Measurements from ENCODE around the gene RAB8B.

Gene RAB8B

DNA sequence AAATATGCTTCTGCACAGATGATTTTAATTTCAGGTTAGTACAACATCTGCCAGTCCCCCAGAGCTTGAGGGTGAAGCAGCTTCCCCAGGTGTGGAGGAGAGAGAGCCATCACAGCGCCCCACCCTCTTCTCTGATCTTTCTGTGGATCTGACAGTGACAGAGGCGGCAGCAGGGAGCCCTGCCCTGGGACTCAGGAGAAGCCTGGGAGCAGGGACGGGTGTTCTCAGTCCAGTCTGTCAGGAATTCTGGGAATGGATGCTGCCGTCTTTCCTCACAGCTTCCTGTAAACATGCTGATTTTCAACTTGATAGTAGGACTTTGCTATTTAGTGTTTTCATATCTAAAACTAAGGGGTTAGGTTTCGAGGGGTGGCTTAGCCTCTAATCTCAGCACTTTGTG lies 11.4 kb upstream of the RAB8B start:
- TF ChIP-seq, protein P1, sequence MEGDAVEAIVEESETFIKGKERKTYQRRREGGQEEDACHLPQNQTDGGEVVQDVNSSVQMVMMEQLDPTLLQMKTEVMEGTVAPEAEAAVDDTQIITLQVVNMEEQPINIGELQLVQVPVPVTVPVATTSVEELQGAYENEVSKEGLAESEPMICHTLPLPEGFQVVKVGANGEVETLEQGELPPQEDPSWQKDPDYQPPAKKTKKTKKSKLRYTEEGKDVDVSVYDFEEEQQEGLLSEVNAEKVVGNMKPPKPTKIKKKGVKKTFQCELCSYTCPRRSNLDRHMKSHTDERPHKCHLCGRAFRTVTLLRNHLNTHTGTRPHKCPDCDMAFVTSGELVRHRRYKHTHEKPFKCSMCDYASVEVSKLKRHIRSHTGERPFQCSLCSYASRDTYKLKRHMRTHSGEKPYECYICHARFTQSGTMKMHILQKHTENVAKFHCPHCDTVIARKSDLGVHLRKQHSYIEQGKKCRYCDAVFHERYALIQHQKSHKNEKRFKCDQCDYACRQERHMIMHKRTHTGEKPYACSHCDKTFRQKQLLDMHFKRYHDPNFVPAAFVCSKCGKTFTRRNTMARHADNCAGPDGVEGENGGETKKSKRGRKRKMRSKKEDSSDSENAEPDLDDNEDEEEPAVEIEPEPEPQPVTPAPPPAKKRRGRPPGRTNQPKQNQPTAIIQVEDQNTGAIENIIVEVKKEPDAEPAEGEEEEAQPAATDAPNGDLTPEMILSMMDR (tag by site-specific recombination; IDR thresholded peaks at IDR 0.05), result 0 out of 2 replicates have a peak, but pooled peaks have one; percentile 17
- TF ChIP-seq ZNF394 (tag by site-specific recombination; IDR thresholded peaks at IDR 0.05; ENCODE audit: borderline replicate concordance), result no peak
- CTCF ChIA-PET, result interaction anchor here (1.0 kb wide), 1 partner anchor 12 kb away, joined by 4 read pairs; no protein-coding TSS in a partner anchor

DNA sequence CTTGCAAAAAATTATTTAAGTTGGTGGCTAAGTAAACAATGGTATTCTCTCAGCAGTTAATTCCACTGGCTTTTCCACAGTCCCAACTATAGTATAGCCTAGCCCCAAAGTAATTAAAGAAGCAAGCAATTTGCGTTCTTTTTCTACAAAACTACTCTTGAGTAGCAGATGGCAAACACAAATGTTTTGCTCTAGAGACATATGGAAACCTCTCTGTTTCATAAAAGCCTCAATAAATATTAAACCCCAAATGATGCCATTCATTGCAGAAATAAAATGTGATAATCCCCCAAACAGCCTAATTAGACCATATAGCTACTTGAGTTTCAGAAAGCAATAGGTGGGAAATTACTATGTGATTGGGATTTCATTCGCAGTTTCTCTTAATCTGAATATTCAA lies 8.7 kb upstream of the RAB8B start:
- CTCF ChIA-PET, result interaction anchor here (0.7 kb wide), 1 partner anchor 21 kb away, joined by 3 read pairs; no protein-coding TSS in a partner anchor
- Histone ChIP-seq H3K36me3 (ENCODE audit: control insufficient read depth in 2 of 2, insufficient read depth in 1 of 2, low read length in 2 of 2) (no peaks in the 10 kb centered on the region), H3K9me3 (ENCODE audit: control insufficient read depth, insufficient read depth, low read depth, low read length) (no peaks in the 10 kb centered on the region), H3K27ac (ENCODE audit: extremely low read depth, low read depth, low read length) (no peak overlapping the region), H3K4me3 (ENCODE audit: low read depth, low read length) (no peak overlapping the region), H3K4me1 (ENCODE audit: control insufficient read depth, insufficient read depth, low read length) (0 out of 2 replicates have a peak, but pooled peaks cover 2% of the 10 kb centered on the region)
- TF ChIP-seq ZNF223 (tag by site-specific recombination; IDR thresholded peaks at IDR 0.05) (no peak), ZNF292 (tag by site-specific recombination; IDR thresholded peaks at IDR 0.05; ENCODE audit: borderline replicate concordance, low read depth) (no peak), KLF1 (tag by site-specific recombination; IDR thresholded peaks at IDR 0.05) (no peak), SCRT2 (tag by site-specific recombination; IDR thresholded peaks at IDR 0.05) (no peak), ZNF585B (tag by site-specific recombination; IDR thresholded peaks at IDR 0.05) (no peak), MEIS1 (CRISPR knock-in tag; IDR thresholded peaks at IDR 0.05; ENCODE audit: borderline replicate concordance) (no peak), ZNF423 (tag by site-specific recombination; IDR thresholded peaks at IDR 0.05) (no peak), ZNF248 (tag by site-specific recombination; IDR thresholded peaks at IDR 0.05) (no peak), ZNF335 (tag by site-specific recombination; conservative IDR thresholded peaks at IDR 0.05) (no peak), ZNF302 (tag by site-specific recombination; IDR thresholded peaks at IDR 0.05; ENCODE audit: low read depth) (no peak), PATZ1 (tag by site-specific recombination; IDR thresholded peaks at IDR 0.05) (no peak), ZNF510 (tag by site-specific recombination; IDR thresholded peaks at IDR 0.05; ENCODE audit: insufficient replicate concordance) (no peak)
- TF ChIP-seq, protein P2, sequence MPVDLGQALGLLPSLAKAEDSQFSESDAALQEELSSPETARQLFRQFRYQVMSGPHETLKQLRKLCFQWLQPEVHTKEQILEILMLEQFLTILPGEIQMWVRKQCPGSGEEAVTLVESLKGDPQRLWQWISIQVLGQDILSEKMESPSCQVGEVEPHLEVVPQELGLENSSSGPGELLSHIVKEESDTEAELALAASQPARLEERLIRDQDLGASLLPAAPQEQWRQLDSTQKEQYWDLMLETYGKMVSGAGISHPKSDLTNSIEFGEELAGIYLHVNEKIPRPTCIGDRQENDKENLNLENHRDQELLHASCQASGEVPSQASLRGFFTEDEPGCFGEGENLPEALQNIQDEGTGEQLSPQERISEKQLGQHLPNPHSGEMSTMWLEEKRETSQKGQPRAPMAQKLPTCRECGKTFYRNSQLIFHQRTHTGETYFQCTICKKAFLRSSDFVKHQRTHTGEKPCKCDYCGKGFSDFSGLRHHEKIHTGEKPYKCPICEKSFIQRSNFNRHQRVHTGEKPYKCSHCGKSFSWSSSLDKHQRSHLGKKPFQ (tag by site-specific recombination; IDR thresholded peaks at IDR 0.05), result no peak
- TF ChIP-seq, protein P3, sequence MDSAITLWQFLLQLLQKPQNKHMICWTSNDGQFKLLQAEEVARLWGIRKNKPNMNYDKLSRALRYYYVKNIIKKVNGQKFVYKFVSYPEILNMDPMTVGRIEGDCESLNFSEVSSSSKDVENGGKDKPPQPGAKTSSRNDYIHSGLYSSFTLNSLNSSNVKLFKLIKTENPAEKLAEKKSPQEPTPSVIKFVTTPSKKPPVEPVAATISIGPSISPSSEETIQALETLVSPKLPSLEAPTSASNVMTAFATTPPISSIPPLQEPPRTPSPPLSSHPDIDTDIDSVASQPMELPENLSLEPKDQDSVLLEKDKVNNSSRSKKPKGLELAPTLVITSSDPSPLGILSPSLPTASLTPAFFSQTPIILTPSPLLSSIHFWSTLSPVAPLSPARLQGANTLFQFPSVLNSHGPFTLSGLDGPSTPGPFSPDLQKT (IDR thresholded peaks at IDR 0.05; ENCODE audit: borderline replicate concordance, low read depth, low read length), result no peak
- TF ChIP-seq, protein P4, sequence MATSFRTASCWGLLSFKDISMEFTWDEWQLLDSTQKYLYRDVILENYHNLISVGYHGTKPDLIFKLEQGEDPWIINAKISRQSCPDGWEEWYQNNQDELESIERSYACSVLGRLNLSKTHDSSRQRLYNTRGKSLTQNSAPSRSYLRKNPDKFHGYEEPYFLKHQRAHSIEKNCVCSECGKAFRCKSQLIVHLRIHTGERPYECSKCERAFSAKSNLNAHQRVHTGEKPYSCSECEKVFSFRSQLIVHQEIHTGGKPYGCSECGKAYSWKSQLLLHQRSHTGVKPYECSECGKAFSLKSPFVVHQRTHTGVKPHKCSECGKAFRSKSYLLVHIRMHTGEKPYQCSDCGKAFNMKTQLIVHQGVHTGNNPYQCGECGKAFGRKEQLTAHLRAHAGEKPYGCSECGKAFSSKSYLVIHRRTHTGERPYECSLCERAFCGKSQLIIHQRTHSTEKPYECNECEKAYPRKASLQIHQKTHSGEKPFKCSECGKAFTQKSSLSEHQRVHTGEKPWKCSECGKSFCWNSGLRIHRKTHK (tag by site-specific recombination; IDR thresholded peaks at IDR 0.05), result no peak
- POLR2A ChIA-PET, result no interaction called here

More for the DNA sequence above, 11.4 kb upstream of the RAB8B start:
- POLR2A ChIA-PET, result interaction anchor here (1.0 kb wide), 1 partner anchor 21 kb away, joined by 3 read pairs; the partner anchor contains the start of gene RPS27L
- H3K4me3 ChIP-seq (ENCODE audit: low read depth, low read length), result no peak overlapping the region
- no peaks in the 10 kb centered on the region for H3K36me3 ChIP-seq (ENCODE audit: control insufficient read depth in 2 of 2, insufficient read depth in 1 of 2, low read length in 2 of 2)
- no peaks in the 10 kb centered on the region for H3K9me3 ChIP-seq (ENCODE audit: control insufficient read depth, insufficient read depth, low read depth, low read length)
- no peak overlapping the region for H3K27ac ChIP-seq (ENCODE audit: extremely low read depth, low read depth, low read length)
- H3K4me1 ChIP-seq (ENCODE audit: control insufficient read depth, insufficient read depth, low read length), result 0 out of 2 replicates have a peak, but pooled peaks cover 2% of the 10 kb centered on the region
